ENCODE measurements around the gene FRMD4A.

DNA sequence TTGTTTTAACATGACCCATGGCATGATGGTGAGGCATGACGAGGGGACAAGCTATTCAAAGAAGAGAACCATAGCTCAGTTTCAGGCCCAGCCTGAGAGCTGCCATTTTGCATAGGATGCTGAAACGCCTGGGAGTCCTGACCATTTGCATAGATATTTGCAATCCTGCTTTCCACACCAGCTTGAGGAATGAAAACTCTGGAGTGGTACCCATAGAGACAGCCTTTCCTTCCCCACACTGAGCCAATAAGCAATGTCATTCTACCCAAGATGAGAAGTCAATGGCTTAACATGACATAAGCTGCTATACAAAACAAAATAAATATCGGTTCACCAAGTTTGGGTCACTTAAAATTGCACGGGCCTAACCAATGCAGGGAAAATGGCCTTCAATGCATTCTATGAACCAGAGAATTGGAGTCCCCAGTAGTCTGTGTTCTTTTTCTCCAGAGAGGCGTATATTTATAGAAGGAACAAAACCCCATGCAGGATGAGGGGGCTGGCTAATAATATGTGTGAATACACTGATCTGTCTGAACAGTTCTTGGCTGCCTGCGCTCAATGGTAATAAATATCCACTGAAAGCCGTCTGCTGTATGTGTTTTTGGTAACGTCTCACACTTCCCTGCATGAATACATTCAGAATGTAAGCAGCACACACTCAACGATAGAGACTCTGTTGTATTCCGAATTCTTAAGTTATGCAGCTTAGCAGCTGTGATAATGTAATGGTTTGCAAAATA lies 329.3 kb downstream of the FRMD4A start:
- TF ChIP-seq TAF1 (IDR thresholded peaks at IDR 0.05; ENCODE audit: borderline replicate concordance, low read depth, low read length) (no peak), POLR2AphosphoS5 (IDR thresholded peaks at IDR 0.05; ENCODE audit: low read depth, low read length) (no peak)

Measured in GM12892 (cell line).